GM18502 (cell line): ENCODE measurements around the gene GKN1.
"Not testable (repeated sequence)": the region's sequence is repeated elsewhere in the genome, so short reads cannot be mapped to it uniquely, and the experiment has no call there.

Experiments used
- ATAC-seq: cut with Tn5 transposase; IDR thresholded peaks from one replicate; pipeline ENCODE4 v1.9.1; 2021; ENCODE audit warnings: mild to moderate bottlenecking; ENCODE audit not compliant: unreplicated experiment, poor library complexity

The GKN1 gene

DNA sequence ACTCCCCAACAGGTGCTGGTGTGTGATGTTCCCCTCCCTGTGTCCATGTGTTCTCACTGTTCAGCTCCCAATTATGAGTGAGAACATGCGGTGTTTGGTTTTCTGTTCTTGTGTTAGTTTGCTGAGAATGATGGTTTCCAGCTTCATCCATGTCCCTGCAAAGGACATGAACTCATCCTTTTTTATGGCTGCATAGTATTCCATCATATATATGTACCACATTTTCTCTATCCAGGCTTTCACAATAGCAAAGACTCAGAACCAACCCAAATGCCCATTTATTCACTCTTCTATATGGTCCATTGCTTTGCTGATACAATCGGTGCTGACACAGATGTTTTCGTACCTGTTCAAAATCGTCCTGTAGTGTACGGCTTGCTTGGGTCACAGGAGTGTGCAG is 19.0 kb upstream of the GKN1 start:
- not testable (repeated sequence) for ATAC-seq

GRCh38 chr2:68959001-68959400 is 15.4 kb upstream of the GKN1 start:
- no peak for ATAC-seq

- no peak for ATAC-seq
Observed at GRCh38 chr2:68961380-68961779, 13.1 kb upstream of the GKN1 start.

- ATAC-seq, result no peak
Observed at GRCh38 chr2:68964282-68964681, 10.2 kb upstream of the GKN1 start.

DNA sequence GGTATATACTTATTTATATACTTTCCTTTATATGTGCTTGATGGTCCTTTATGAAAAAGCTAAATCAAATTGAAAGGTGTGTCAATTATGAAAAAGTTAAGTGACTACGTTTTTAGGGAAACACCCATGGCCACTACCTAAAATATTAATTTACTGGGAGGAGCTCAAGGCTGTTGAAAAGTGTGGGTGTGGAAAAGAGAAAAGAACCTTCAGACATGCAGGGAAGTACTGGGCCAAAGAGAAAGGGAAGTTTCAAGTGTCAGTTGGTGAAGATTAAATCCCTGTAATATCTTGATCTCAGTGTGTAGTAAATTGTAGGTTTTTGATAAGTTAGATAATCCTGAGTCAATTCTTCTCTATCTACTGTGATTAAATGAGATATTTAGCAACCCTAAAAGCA is 6.2 kb upstream of the GKN1 start:
- no peak for ATAC-seq

GRCh38 chr2:68969736-68970490 is 4.5 kb upstream of the GKN1 start:
- ATAC-seq, result no peak

DNA sequence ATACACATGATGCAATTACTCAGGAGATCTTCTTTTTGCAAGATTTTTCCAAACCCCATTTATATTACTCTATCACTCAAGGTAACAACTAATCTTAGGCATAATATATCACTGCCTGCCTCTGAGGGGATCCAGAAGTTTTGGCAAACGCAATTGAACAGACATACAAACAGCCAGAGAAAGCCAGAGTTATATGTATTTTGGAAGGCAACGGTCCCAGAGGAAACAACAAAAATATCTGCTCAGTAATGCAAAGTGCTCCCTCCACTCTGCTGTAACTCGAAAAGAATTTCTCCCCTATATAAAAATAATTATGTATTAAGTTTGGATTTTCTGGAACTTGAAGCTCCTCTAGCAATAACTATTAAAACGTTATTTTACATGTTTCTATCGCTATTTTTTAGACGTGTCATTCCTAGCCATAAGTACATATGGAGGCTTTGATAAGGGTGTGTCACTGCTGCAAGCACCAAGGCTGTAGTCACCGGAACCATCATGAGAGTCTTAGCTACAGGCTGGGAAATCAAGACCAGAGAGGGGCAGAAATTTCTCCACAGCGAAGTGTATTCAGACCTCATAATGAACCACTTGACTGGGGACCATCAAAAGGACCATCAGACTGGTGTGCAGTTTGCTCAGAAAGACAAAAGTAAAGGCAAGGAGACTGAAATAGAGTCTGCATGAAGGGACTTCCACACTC is 3.7 kb upstream of the GKN1 start:
- ATAC-seq, result no peak

DNA sequence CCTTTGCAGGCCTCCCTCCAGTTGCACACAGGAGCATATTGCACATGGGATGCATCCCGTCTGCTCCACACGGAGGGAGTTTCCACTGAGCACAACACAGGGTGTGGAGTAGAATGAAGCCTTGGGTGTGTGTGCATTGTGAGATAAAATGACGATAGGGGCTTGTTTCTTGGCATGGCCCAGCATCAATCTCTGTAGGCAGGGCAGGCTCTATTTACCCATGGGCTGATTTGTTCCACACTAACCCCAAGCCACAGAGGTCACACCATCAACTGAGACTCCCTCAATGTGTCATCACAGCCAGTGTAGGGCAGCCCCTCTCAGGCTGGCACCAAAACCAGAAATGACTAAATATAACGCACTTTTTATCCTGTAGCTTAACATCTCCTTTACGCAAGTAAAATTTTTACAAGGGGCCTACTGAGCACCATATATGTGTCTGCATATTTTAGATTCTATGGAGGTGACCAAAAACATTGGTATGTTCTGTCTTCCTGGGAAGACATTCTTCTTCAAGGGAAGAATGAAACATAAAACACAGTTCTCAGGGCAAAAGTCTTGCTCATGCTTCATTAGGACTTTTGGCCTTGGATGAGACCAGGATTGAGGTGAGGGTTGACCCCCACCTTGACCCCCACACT is 2.7 kb upstream of the GKN1 start:
- ATAC-seq, result no peak

DNA sequence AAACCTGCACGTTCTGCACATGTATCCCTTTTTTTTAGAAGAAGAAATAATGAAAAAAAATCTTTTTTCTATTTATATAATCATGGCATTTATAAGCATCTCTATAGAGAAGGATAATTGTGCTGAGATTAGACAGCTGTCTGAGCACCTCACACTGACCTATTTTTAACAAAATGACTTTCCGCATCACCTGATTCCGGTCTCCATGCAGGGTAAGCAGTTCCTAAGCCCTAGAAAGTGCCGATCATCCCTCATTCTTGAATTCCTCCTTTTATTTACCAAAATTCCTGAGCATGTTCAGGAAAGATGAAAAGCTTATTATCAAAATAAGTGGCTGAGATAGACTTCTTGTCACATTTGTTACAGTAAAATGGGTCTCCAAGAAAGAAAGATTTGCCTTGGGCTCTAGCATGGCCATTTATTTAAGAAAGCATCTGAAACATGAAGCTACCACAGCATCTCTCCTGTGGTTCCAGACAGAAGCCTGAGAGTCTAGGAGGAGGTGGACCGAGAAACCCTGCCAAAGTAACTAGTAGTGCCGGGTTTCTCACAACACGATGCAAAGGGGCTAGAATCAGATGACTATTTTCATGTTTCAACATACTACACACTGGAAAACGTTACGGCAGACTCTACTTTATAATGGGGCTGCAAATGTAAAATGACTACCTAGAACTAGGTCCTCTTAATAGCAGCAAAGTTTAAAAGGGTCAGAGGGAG is 670 bp downstream of the GKN1 start:
- no peak for ATAC-seq

DNA sequence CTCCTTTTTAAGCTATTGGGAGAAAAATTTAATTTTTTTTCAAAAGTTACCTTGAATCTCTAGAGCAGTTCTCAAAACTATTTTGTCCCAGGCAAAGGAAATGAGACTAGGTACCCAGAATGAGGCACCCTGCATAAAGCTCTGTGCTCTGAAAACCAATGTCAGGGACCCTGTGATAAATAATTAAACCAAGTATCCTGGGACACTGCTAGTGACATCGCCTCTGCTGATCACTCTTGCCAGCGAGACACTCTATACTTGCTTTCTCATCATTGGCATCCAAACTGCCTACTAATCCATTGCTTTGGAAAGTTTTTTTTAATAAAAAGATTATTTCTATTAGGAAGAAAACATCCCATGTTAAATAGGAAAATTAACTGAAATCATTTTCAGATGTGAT is 1.4 kb downstream of the GKN1 start:
- ATAC-seq, result no peak

DNA sequence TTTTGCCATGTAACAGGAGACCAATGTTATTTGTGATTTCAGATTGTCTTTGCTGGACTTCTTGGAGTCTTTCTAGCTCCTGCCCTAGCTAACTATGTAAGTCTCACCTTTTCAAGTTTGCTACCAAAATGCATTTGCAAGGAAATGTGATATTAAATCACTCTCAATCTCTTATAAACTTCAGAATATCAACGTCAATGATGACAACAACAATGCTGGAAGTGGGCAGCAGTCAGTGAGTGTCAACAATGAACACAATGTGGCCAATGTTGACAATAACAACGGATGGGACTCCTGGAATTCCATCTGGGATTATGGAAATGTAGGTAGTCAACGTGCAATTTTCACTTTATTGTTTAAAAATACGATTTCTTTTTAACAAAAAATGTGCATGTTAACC is 3.0 kb downstream of the GKN1 start:
- no peak for ATAC-seq

- ATAC-seq, result no peak
Observed at GRCh38 chr2:68978098-68978497, 3.7 kb downstream of the GKN1 start.

- no peak for ATAC-seq
Observed at GRCh38 chr2:68980956-68981355, 6.5 kb downstream of the GKN1 start.

- no peak for ATAC-seq
Observed at GRCh38 chr2:68987021-68987503, 12.6 kb downstream of the GKN1 start.

- ATAC-seq, result no peak
Observed at GRCh38 chr2:68989035-68989434, 14.6 kb downstream of the GKN1 start.

GRCh38 chr2:68992341-68992740 is 17.9 kb downstream of the GKN1 start:
- no peak for ATAC-seq

- ATAC-seq, result no peak
Observed at GRCh38 chr2:68992933-68993332, 18.5 kb downstream of the GKN1 start.

- no peak for ATAC-seq
Observed at GRCh38 chr2:68993660-68994059, 19.2 kb downstream of the GKN1 start.

GRCh38 chr2:68994864-68995263 is 20.4 kb downstream of the GKN1 start:
- no peak for ATAC-seq

GRCh38 chr2:68995916-68996315 is 21.5 kb downstream of the GKN1 start:
- ATAC-seq, result no peak

GRCh38 chr2:68997401-68997800 is 23.0 kb downstream of the GKN1 start:
- ATAC-seq, result no peak
